GM19463 (cell line): ENCODE data around the gene CEMIP.
"Not testable (repeated sequence)": the region's sequence is repeated elsewhere in the genome, so short reads cannot be mapped to it uniquely, and the experiment has no call there.

Source experiments
- ATAC-seq: cut with Tn5 transposase; IDR thresholded peaks from one replicate; pipeline ENCODE4 v1.9.1; 2021; ENCODE audit warnings: mild to moderate bottlenecking, moderate library complexity; ENCODE audit not compliant: unreplicated experiment

The CEMIP gene

DNA sequence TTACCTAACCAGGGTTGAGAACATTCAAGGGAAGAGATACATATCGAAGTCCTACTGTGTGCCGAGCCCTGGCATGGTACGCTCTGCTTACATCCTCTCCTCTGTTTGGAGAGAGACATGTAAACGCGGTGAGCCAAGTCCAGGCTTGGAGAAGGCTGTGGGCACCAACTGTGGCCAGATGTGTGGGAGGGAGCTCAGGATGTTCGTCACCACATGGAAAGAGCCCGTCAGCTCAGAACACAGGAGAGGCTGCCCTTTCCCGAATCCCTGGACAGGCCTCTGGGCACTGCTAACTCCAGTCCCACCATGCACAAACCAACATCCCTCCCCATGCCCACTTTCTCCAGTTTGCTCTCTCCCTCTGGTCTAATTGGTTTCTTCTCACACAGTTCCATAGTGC lies 167.4 kb downstream of the CEMIP start:
- ATAC-seq, result no peak

DNA sequence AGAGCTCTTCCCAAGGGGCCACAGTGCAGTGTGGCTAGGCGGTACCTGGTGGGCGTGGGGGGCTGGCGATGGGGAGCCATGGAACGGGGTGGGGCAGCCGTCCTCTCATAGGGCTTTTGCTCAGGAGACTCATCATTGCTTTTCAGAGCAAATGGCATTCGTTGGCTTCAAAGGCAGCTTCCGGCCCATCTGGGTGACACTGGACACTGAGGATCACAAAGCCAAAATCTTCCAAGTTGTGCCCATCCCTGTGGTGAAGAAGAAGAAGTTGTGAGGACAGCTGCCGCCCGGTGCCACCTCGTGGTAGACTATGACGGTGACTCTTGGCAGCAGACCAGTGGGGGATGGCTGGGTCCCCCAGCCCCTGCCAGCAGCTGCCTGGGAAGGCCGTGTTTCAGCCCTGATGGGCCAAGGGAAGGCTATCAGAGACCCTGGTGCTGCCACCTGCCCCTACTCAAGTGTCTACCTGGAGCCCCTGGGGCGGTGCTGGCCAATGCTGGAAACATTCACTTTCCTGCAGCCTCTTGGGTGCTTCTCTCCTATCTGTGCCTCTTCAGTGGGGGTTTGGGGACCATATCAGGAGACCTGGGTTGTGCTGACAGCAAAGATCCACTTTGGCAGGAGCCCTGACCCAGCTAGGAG lies 169.6 kb downstream of the CEMIP start:
- ATAC-seq, result no peak

DNA sequence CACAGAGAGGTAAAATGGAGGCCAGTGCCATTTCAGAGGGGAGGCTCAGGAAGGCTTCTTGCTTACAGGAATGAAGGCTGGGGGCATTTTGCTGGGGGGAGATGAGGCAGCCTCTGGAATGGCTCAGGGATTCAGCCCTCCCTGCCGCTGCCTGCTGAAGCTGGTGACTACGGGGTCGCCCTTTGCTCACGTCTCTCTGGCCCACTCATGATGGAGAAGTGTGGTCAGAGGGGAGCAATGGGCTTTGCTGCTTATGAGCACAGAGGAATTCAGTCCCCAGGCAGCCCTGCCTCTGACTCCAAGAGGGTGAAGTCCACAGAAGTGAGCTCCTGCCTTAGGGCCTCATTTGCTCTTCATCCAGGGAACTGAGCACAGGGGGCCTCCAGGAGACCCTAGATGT lies 170.6 kb downstream of the CEMIP start:
- ATAC-seq, result no peak

GRCh38 chr15:80950291-80951078 lies 171.3 kb downstream of the CEMIP start:
- no peak for ATAC-seq

- no peak for ATAC-seq
Observed at GRCh38 chr15:80951941-80952340, 172.8 kb downstream of the CEMIP start.

DNA sequence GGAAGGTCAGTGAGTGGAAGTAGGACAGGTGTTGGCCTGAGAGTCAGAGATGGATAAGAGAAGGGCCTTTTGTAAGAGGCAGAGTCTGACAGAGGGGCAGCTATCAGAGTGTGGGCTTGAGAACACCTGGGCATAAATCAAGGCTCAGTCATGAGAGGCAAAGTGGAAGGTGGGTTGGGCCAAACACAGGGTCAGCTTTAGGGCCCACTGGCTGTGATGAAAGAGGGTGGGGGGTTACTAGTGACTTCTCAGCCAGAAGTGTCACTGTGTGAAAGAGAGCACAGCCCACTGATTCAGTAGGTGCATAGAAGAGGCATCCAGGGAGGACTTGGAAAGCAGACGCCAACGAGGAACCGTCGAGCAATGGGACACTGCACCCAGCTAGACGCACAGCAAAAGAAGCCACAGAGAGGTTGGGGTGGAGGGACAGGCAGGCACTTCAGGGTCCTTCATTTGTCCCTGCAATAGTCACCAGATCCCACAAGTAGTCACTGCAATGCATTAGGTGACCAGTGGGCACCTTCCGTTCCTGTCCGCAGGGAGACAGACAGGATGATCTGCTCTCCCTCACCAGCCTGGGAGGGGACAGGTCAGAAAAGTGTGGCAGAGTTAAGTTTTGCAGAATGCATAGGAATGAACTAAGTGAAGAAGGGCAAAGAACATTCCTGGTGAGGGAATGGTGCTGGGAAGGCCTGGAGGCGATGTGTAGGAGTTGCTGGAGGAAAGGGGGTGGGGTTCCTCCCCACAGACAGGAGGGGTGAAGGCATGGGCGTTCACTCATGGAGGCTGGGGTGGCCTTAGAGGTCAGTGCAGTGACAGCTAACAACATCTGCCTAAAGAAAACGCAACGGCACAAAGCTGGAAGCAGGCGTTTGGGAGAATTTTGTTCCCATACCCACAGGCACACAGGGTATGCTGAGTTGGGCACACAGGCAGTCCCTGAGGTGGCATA lies 174.1 kb downstream of the CEMIP start:
- ATAC-seq, result no peak

DNA sequence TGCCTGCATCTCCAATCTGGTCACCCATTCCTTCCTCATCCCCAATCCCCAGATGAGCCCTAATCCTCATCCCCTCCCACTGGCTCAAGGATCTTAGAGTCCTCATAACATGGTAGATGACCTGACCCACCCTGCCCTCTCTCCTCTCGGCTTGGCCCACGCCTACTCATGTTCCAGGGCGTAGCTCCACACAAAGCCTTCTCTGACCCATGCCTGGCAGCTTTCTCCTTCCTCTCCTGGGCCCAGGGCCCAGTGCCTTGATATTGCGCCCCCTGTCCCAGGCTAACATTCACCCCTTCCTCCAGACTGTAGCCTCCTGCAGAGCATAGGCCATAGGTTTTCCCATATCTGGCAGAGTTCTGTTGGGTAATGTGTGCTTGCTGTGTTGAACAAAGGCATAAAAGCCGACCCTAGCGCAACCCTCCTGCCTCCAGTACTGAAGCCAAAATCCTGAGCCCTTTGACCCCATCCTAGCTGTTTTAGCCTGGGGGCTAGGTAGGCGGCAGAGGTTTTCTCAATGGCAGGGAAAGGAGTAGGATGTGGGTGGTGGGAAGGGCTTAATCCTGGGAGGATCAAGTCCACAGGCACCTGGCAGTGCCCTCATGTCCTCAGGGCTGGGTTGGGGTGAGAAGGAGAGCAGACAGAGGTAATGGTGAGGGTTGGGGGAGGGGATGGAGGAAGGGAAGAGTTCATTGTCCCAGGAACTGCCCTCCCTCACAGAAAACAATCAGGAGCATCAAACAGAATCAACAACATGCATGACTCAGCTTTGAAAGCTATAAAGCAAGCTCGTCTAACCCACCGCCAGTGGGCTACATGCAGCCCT lies 175.0 kb downstream of the CEMIP start:
- no peak for ATAC-seq

GRCh38 chr15:80955571-80956452 lies 176.6 kb downstream of the CEMIP start:
- peak; percentile 82 for ATAC-seq

- ATAC-seq, result no peak
Observed at GRCh38 chr15:80957556-80957955, 178.4 kb downstream of the CEMIP start.

- no peak for ATAC-seq
Observed at GRCh38 chr15:80957976-80958375, 178.8 kb downstream of the CEMIP start.

DNA sequence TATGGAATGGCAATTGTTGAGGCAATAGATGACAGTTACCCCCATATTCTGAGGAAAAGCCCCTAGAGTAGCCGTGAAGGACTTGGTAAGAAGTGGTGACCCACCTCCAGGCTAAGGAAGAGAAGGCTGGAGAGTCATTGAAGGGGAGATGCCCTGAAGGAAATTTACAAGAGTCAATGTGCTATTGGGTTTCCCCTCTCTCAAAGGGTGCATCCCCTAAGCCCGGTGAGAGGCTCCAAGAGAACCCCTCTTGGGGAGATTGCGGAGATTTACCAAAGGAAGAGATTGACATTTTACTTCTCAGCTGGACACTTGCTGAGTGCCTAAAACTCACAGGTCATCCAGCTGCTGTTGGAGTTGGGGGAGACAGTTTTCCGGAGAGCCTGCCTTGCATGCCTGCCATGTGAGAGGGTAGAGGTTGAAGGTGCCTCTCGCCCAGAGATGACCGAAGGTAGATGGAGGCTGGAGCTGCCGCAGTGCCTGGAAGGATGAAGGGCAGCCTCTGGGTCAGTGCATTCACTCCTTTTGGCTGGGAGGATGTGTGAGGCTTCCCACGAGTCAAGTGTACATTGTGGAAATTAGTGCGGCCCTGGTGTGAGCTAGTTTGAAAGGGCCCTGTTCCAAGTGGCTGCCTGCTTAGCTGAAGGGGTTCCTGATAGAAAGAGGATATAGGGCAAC lies 179.8 kb downstream of the CEMIP start:
- no peak for ATAC-seq

- not testable (repeated sequence) for ATAC-seq
Observed at GRCh38 chr15:80965454-80965853, 186.3 kb downstream of the CEMIP start.

DNA sequence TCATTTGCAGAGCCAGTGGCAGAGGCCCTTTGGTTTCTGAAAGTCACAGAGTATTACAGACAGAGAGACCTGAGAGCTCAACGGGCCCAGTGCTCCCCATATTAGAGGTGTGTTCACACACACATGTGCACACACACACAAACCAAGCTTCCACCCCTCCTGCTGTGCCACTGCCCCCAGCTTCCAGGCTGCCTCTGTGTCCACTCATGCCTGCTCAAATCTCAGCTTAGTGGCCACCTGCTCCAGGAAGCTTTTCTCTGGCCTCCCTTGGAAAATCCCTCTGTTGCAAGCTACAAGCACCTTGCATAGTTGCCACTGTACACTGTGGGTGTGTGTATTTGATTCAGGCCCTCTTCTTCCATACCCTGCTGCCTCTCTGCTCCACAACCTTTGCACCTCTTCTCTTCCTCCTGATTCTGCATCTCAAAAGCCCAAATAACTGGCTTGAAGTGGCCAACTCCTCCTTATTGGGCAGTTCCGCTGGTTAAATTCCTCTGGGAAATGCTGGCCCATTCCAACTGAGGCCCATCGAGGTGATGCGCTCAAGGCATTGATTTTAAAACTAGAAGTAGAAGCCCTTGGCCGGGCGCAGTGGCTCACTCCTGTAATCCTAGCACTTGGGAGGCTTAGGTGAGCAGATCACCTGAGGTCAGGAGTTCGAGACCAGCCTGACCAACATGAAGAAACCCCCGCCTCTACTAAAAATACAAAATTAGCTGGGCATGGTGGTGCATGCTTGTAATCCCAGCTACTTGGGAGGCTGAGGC lies 187.4 kb downstream of the CEMIP start:
- no peak for ATAC-seq

GRCh38 chr15:80967451-80967850 lies 188.3 kb downstream of the CEMIP start:
- ATAC-seq, result no peak

GRCh38 chr15:80967991-80968510 lies 188.9 kb downstream of the CEMIP start:
- ATAC-seq, result no peak

- no peak for ATAC-seq
Observed at GRCh38 chr15:80969316-80969715, 190.1 kb downstream of the CEMIP start.

- no peak for ATAC-seq
Observed at GRCh38 chr15:80970018-80970657, 191.0 kb downstream of the CEMIP start.

DNA sequence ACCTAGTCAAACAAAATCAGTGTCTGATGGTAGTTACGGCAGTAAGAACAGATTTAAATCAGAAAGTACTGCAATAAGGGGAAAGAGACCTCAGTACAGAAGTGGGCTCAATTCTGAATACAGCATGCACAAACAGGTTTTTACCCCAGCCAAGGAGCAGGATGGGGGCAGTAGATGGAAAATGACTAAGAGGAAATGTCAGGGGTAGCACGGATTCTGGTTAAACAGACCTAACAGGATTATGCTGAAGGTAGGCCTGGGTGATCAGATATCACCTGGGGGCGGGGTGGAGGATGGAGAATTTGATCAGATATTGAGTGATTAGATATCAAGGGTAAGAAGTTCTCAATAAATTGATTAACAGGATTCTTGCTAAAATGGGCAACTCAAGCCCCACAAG lies 191.5 kb downstream of the CEMIP start:
- ATAC-seq, result no peak
